Activated naive CD4-positive, alpha-beta T cell treated with anti-CD3 and anti-CD28 coated beads, Interleukin-2, amount 50 U/mL, for 24 hours (primary cell): Measurements from ENCODE around the gene PSMB11.
"Not testable (repeated sequence)": the region's sequence is repeated elsewhere in the genome, so short reads cannot be mapped to it uniquely, and the experiment has no call there.

Source experiments
- H3K27ac Mint-ChIP-seq: one replicate; pipeline ENCODE4 v1.8.0; 2021; ENCODE audit warnings: mild to moderate bottlenecking, mixed read lengths
- H3K27me3 Mint-ChIP-seq: one replicate; pipeline ENCODE4 v1.8.0; 2021; ENCODE audit warnings: mixed read lengths
- H3K36me3 Mint-ChIP-seq: one replicate; pipeline ENCODE4 v1.8.0; 2021; ENCODE audit warnings: mixed read lengths
- H3K4me1 Mint-ChIP-seq: one replicate; pipeline ENCODE4 v1.8.0; 2021; ENCODE audit warnings: mixed read lengths
- H3K4me3 Mint-ChIP-seq: one replicate; pipeline ENCODE4 v1.8.0; 2021; ENCODE audit warnings: mild to moderate bottlenecking, mixed read lengths
- H3K9me3 Mint-ChIP-seq: one replicate; pipeline ENCODE4 v1.8.0; 2021; ENCODE audit warnings: mixed read lengths

PSMB11 gene, protein sequence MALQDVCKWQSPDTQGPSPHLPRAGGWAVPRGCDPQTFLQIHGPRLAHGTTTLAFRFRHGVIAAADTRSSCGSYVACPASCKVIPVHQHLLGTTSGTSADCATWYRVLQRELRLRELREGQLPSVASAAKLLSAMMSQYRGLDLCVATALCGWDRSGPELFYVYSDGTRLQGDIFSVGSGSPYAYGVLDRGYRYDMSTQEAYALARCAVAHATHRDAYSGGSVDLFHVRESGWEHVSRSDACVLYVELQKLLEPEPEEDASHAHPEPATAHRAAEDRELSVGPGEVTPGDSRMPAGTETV

DNA sequence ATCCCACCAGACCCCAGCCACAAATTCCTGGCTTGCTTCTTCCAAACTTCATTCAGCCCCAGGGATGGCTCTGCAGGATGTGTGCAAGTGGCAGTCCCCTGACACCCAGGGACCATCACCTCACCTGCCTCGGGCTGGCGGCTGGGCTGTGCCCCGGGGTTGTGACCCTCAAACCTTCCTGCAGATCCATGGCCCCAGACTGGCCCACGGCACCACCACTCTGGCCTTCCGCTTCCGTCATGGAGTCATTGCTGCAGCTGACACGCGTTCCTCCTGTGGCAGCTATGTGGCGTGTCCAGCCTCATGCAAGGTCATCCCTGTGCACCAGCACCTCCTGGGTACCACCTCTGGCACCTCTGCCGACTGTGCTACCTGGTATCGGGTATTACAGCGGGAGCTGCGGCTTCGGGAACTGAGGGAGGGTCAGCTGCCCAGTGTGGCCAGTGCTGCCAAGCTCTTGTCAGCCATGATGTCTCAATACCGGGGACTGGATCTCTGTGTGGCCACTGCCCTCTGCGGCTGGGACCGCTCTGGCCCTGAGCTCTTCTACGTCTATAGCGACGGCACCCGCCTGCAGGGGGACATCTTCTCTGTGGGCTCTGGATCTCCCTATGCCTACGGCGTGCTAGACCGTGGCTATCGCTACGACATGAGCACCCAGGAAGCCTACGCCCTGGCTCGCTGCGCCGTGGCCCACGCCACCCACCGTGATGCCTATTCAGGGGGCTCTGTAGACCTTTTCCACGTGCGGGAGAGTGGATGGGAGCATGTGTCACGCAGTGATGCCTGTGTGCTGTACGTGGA, at the start of gene PSMB11:
PSMB11 (plus strand) TSS at position 51 of the 804 bp plus-strand sequence; CDS start at position 65, 14 bp downstream.
- H3K4me3 Mint-ChIP-seq, result no peak within 1 kb of the TSS
- no peaks in the 10 kb centered on the region for H3K9me3 Mint-ChIP-seq
- H3K27me3 Mint-ChIP-seq, result no peaks in the 10 kb centered on the region
- H3K4me1 Mint-ChIP-seq, result no peaks in the 10 kb centered on the region
- peak within 1 kb of the TSS; percentile 62 for H3K27ac Mint-ChIP-seq
- H3K36me3 Mint-ChIP-seq, result no peaks in the 10 kb centered on the region

DNA sequence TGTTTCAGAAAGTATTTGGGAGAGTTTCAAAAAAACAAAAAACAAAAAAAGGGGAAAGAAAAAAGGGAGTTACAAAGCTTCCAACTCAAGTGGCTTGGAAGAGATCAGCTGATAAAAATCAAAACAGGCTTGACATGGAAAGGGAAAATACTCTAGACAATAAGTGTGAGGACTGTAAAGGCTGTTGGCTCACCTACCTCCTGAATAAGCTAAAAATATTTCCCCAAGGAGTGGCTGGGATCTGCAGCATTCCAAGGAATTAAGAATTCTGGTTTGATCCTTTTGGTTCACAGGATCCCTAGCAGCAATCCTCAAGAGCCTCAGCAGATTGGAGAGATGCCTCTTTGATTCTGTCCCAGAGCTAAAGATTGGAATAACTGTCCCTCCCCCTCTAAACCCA, 48.5 kb upstream of the PSMB11 start:
- Mint-ChIP-seq H3K36me3 (peaks cover 5% of the 10 kb centered on the region), H3K4me3 (no peak overlapping the region), H3K27ac (no peak overlapping the region), H3K27me3 (no peaks in the 10 kb centered on the region), H3K4me1 (no peaks in the 10 kb centered on the region), H3K9me3 (no peaks in the 10 kb centered on the region)

DNA sequence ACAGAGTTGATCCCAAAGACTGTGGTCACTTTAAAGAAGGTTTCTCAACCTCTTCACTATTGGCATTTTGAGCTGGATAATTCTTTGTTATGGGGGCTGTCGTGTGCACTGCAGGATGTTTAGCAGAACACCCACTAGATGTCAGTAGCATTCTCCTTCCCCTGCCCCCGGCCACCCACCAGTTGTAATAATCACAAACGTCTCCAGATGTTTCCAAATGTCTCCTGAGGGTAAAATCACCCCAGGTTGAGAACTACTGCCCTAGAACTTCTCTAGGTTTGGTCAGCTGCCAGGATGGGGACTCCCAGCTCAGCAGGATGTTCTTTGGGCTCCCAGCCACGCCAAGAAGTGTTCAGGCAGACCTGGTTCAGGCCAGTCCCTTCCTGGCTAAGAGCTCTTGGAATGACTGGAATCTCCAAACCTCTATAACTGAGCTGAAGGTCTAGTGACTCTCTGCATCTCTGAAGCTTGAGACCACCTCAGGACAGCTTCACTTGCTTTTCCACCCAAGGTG, 47.2 kb upstream of the PSMB11 start:
- Mint-ChIP-seq H3K36me3 (peaks cover 5% of the 10 kb centered on the region), H3K27ac (no peak overlapping the region), H3K4me1 (no peaks in the 10 kb centered on the region), H3K27me3 (no peaks in the 10 kb centered on the region), H3K4me3 (no peak overlapping the region), H3K9me3 (no peaks in the 10 kb centered on the region)

DNA sequence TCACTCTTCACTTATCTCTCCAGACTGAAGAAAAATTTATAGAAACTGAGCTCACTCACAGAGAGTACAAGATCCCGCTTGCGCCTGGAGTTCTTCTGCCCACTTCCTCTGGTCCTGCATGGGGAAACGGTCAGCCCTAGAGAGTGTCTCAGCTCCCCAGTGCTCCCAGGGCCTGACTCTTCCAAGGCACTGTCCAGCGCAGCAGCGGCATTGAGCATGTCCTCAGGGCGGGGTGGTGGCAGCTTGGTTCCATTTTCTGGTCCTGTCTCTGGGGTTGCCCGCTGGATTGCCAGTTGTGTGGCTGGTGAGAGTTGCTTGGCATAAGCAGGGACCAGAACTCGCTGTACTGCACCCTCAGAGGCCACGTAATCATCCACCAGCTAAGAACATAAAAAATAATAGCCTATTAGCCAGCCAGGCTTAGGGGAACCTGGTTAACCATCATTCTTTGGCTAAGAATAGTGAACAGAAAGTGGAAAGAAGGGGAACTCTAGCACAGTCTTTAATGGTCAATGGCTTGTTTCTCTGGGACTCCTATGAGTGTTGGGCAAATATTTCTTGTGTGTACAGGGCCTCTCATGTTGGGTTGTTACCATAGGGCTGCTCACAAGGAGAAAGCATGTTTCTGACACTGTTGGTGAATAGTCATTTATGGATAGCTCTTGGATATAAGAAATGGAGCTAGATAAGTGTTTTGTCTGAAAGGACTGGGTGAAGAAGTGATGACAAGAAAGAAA, 46.0 kb upstream of the PSMB11 start:
- H3K27ac Mint-ChIP-seq, result no peak overlapping the region
- H3K27me3 Mint-ChIP-seq, result no peaks in the 10 kb centered on the region
- H3K4me1 Mint-ChIP-seq, result no peaks in the 10 kb centered on the region
- peaks cover 5% of the 10 kb centered on the region for H3K36me3 Mint-ChIP-seq
- H3K9me3 Mint-ChIP-seq, result no peaks in the 10 kb centered on the region
- no peak overlapping the region for H3K4me3 Mint-ChIP-seq

DNA sequence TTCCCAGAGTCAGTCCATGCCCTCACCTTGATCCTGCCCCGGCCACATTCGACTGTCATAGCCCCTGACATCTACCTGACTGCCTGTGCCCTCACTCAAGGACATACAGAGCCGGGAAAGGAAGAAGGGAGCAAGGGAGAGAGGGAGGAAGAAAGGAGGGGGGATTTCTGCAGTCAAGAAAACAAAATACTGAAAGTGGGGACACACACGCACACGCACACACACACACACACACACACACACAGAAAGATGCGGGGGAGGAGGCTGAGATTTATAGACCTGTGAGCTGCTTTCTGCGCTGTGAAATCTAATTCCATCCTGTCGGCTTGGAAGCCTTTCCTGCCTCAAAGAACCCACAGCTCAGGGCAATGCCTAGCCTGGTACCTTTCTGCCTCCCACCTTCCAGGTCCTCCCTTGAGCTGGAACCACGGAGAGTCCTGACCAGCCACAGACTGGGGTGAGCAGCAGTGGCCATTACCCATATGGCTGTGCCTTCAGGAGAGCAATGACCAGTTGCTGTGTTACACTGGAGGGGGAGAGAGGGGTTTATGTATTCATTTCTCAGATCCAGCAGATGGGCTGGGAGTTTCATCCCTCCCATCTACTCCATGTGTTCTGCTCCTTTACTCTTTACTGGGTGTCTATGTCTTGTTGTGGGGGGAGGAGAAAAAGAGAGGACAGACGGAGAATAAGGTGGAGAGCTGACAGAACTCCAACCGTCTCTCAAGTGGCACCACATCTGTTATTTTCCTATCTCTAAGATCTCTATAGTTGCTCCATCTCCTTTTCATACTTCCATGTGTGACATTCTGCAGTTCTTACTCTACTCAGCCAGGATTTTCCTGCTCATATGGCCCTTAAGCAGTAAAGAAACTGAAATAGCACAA, 45.0 kb upstream of the PSMB11 start:
- Mint-ChIP-seq H3K36me3 (peaks cover 2% of the 10 kb centered on the region), H3K4me1 (no peaks in the 10 kb centered on the region), H3K27me3 (no peaks in the 10 kb centered on the region), H3K4me3 (no peak overlapping the region), H3K27ac (no peak overlapping the region), H3K9me3 (no peaks in the 10 kb centered on the region)

DNA sequence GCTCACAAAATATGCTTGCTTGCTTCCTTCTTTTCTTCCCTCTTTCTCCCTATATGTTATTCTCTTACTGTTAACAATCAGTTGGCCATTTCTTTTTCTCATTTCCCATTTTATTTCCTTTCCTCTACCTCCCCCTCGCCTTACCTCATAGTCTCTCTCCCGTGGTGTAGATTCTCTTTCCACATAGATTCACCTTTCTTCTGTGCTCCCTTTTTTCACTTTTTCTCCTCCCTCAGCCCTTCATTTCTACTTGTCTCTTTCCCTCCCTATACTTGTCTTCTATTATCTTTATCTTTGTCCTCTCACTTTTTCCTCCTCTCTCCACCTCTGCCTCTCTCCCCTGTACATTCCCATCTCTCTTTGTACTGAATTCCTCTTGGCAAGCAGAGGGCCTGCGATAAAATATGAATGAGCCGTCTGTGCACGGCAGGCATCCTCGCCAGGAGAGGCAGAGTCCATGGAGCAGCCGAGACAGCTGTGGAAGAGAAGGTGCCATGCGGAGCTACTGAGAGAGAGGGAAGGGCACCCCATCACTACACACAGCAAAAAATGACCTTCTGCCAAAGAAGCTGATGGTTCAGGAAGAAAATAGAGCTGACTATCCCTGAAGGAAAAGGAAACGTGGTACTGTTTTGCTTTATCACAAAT, 44.2 kb upstream of the PSMB11 start:
- no peak overlapping the region for H3K27ac Mint-ChIP-seq
- H3K36me3 Mint-ChIP-seq, result peaks cover 2% of the 10 kb centered on the region
- H3K27me3 Mint-ChIP-seq, result no peaks in the 10 kb centered on the region
- H3K9me3 Mint-ChIP-seq, result no peaks in the 10 kb centered on the region
- no peak overlapping the region for H3K4me3 Mint-ChIP-seq
- no peaks in the 10 kb centered on the region for H3K4me1 Mint-ChIP-seq

DNA sequence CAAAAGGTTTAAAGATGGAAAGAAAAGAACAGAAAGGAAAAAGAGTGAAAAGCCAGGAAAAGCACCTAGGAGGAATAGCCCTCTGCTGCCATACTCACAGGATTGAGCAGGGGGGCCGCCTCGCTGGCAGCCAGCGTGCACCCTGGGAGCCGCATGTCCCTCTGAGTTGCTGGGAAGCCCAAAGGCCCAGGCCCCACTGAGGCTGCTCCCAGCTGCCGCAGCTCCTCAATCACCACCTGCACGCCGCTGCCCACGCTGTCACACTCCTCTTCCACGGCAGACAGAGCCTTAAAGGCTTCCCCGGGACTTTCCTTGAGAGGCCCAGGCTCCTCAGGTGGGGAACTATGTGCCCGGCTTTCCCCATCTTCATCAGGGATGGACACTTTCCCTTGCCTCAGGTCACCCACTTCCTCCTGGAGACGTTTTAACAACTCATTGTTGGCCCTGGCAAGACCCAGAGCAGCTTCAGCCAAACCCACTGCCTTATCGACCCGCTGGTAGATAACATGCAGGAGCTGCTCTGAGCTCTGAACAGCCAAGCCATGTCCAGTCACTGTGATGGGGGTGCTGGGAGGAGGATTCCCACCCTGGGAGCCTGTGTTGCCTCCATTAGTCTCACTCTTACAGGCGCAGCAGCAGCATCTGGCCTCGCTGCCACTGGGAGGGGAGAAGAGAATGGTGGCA, 43.5 kb upstream of the PSMB11 start:
- no peak overlapping the region for H3K4me3 Mint-ChIP-seq
- no peaks in the 10 kb centered on the region for H3K9me3 Mint-ChIP-seq
- no peaks in the 10 kb centered on the region for H3K36me3 Mint-ChIP-seq
- no peaks in the 10 kb centered on the region for H3K4me1 Mint-ChIP-seq
- no peak overlapping the region for H3K27ac Mint-ChIP-seq
- H3K27me3 Mint-ChIP-seq, result no peaks in the 10 kb centered on the region

DNA sequence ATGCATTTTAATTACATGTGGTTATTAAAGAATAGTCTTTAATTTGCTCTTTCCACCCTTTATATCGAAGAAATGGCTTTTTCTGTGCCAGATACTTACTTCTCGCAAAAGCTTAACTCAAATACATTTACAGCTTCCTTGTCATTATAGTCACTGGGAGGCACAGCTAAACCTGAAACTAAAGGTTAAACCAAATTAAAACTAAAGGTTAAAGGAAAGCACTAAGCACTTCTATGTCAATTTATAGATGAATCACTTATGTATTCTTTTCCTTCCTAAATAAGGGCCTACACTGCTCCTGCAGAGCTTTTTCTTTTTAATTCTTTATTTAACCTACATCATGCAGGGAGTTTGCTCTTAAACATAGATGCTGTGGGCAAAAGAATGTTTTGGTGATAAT, 41.2 kb upstream of the PSMB11 start:
- Mint-ChIP-seq H3K27me3 (no peaks in the 10 kb centered on the region), H3K36me3 (no peaks in the 10 kb centered on the region), H3K4me1 (peaks cover 8% of the 10 kb centered on the region), H3K27ac (no peak overlapping the region), H3K9me3 (no peaks in the 10 kb centered on the region), H3K4me3 (no peak overlapping the region)

DNA sequence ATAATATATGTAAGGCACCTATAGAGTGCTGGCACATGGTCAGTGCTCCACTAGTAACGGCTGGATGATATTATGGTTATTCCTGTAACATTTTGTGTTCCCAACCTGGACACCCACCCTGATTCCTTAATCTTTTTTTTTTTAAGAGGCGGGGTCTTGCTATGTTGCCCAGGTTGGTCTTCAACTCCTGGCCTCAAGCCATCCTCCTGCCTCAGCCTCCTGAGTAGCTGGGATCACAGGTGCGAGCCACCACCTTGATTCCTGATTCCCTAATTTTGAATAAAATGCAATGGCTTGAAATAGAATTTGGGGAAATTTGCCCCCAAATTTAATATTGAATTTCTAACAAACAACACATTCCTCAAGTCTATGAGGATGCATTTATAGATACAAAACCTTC, 39.4 kb upstream of the PSMB11 start:
- Mint-ChIP-seq H3K9me3 (no peaks in the 10 kb centered on the region), H3K4me1 (peaks cover 25% of the 10 kb centered on the region), H3K36me3 (no peaks in the 10 kb centered on the region), H3K4me3 (no peak overlapping the region), H3K27ac (no peak overlapping the region), H3K27me3 (no peaks in the 10 kb centered on the region)

DNA sequence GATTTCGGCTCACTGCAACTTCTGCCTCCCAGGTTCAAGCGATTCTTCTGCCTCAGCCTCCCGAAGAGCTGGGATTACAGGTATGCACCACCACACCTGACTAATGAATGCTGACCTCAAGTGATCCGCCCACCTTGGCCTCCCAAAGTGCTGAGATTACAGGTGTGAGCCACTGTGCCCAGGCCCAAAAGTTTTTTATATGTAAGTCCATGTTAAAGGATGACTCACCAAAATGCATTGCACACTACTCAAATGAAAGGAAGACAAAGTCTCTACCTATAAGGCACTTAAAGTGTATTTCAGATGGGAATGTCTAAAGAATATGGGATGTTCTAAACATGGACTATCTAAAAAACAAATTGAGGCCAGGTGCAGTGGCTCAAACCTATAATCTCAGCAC, 37.7 kb upstream of the PSMB11 start:
- H3K9me3 Mint-ChIP-seq, H3K36me3 Mint-ChIP-seq, H3K4me3 Mint-ChIP-seq, H3K27ac Mint-ChIP-seq, H3K27me3 Mint-ChIP-seq: not testable (repeated sequence)
- peaks cover 39% of the 10 kb centered on the region for H3K4me1 Mint-ChIP-seq

DNA sequence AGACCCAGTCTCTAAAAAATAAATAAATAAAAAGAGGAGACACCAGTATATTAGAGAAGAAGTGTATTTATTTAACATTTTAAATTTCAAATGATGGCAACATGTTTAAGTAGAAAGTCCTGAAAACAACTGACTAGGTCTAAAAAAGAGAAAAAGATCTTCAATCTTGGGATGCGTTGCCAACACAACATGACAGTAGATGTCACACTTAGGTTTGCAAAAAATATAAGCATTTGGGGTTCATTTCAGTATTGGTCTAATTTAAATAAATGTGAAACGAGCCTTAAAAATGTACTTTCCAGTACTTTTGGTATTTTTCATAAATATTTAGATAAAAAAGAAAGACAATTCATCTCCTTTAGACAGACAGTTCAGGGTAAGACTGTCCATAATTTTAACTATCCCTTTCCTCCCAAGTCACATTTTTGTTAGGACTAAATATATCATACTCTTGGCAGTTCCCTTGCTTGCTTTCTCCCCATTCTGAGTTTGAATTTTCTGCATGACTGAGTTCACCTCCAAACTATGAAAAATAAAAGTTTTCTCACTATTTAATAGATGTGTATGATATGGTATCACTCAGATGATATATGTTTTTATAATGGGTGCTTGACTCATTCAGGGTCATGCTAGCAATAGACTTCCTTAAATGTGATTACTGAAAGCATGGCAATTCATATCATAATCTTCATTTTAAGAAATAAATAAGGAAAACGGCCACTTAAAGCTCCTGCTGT, 36.4 kb upstream of the PSMB11 start:
- Mint-ChIP-seq H3K4me1 (peaks cover 51% of the 10 kb centered on the region), H3K27ac (peak overlapping the region; percentile 99), H3K27me3 (no peaks in the 10 kb centered on the region), H3K36me3 (no peaks in the 10 kb centered on the region), H3K9me3 (no peaks in the 10 kb centered on the region), H3K4me3 (peak overlapping the region; percentile 98)

DNA sequence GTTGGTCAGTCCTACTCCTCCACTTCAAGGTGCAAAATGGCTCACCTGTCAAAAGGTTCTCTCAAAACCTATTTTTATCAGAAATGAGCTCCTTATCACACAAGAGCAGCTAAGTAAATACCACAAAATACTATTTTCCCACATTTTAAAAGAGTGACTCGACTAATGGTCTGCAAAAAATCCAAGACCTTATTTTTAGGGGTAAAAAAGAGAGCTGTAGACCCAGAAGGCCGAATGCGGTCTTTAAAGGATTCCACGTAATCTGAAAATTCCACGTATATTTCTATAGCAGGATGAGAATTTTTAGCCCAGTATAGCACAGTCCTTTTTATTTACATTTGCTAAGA, 35.9 kb upstream of the PSMB11 start:
- H3K4me1 Mint-ChIP-seq, result peaks cover 52% of the 10 kb centered on the region

DNA sequence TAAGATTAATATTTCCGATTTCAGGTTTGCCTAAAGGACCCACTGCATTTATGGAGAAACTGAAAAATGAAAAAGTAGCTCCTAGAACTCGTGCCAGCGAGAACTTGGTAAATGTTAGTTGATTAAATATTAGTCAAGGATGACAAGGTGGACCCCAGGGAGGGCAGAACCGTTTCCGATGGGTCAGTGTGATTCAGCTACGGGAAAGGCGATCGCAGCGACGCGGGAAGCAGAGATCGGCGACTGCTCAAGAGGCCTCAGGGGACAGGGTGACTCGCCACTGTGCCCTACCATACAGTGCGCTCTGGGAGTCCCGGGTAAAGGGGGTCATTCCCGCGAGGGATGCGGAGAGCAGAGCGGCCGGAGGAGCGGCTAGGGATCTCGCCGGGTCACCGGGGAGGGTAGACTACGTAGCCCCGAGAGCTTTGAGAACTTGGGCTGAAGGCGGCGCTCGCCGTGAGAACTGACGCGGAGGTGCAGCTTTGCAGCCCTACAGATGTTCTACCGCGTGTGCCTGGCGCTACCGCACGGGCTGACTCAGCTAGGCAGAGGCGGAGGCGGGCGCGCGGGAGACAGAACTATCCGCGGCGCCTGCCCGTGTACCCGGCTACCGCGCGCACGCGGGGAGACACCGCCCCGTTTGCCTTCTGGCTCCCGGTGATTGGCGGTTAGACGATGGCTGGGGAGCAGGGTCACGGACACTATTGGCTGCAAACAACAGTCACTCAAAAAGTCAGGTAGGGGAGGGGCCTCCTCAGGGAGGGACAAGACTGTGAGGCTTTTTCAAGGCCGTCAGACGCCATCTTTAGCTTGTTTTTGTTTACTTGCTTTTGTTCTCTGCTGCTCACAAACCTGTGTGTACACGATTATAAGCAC, 35.2 kb upstream of the PSMB11 start:
- no peaks in the 10 kb centered on the region for H3K36me3 Mint-ChIP-seq
- H3K4me3 Mint-ChIP-seq, result peak overlapping the region; percentile 98
- no peaks in the 10 kb centered on the region for H3K9me3 Mint-ChIP-seq
- H3K27me3 Mint-ChIP-seq, result no peaks in the 10 kb centered on the region
- peak overlapping the region; percentile 99 for H3K27ac Mint-ChIP-seq
- H3K4me1 Mint-ChIP-seq, result peaks cover 56% of the 10 kb centered on the region

More for the DNA sequence above, 35.9 kb upstream of the PSMB11 start:
- Mint-ChIP-seq H3K4me3 (peak overlapping the region; percentile 98), H3K27ac (peak overlapping the region; percentile 99), H3K36me3 (no peaks in the 10 kb centered on the region), H3K9me3 (no peaks in the 10 kb centered on the region), H3K27me3 (no peaks in the 10 kb centered on the region)
